Smooth muscle cell (in vitro differentiated cells): ENCODE results near the gene PPP1R16B. TPM values are rescaled to one million over a fixed set of nuclear protein-coding genes. Genes with fewer than 3 reads are reported as not detected.

Source experiments
- DNase-seq: peaks from one replicate; lab custom pipeline; 2025; ENCODE audit not compliant: unreplicated experiment; lab: John Stamatoyannopoulos, UW
- H2AFZ ChIP-seq: fragments of 200-600 bp; sonication (generic); 2 replicates; pipeline ENCODE4 v1.6.0; 2016; ENCODE audit warnings: antibody characterized with exemption, low read depth, mild to moderate bottlenecking
- H3F3A ChIP-seq: fragments of 200-600 bp; sonication (generic); 2 replicates; pipeline ENCODE4 v1.6.0; 2017; ENCODE audit warnings: antibody characterized with exemption, low read depth
- H3K27ac ChIP-seq: fragments of 200-600 bp; sonication (generic); 2 replicates; pipeline ENCODE4 v1.5.1; 2016; ENCODE audit warnings: low read depth, mild to moderate bottlenecking
- H3K27me3 ChIP-seq: fragments of 200-600 bp; sonication (generic); 2 replicates; pipeline ENCODE4 v1.6.1; 2016; ENCODE audit warnings: low read depth, mild to moderate bottlenecking
- H3K36me3 ChIP-seq: fragments of 200-600 bp; sonication (generic); 2 replicates; pipeline ENCODE4 v1.5.1; 2016; ENCODE audit warnings: low read depth
- H3K4me1 ChIP-seq: fragments of 200-600 bp; sonication (generic); 2 replicates; pipeline ENCODE4 v1.5.1; 2016; ENCODE audit warnings: low read depth
- H3K4me2 ChIP-seq: fragments of 200-600 bp; sonication (generic); 2 replicates; pipeline ENCODE4 v1.6.0; 2016; ENCODE audit warnings: mild to moderate bottlenecking
- H3K4me3 ChIP-seq: fragments of 200-600 bp; sonication (generic); 2 replicates; pipeline ENCODE4 v1.5.1; 2016; ENCODE audit warnings: mild to moderate bottlenecking
- H3K79me2 ChIP-seq: fragments of 200-600 bp; sonication (generic); 2 replicates; pipeline ENCODE4 v1.6.0; 2016; ENCODE audit warnings: low read depth, mild to moderate bottlenecking
- H3K9ac ChIP-seq: fragments of 200-600 bp; sonication (generic); 2 replicates; pipeline ENCODE4 v1.6.0; 2016; ENCODE audit warnings: low read depth
- H3K9me3 ChIP-seq: fragments of 200-600 bp; sonication (generic); replicated peaks from 2 replicates; pipeline ENCODE4 v1.5.1; 2016; ENCODE audit warnings: low read depth
- H4K20me1 ChIP-seq: fragments of 200-600 bp; sonication (generic); 2 replicates; pipeline ENCODE4 v1.6.0; 2016; ENCODE audit warnings: low read depth
- WGBS: methylation state at CpG from one replicate; pipeline ENCODE4 v1.1.7; 2016; ENCODE audit warnings: low lambda C conversion rate; 5-methylcytosine and 5-hydroxymethylcytosine counted together
- polyA plus RNA-seq: library from polyadenylated mRNA; unstranded; fragments of >200 nt; fragmentation: Nextera tagmentation; extraction: Ambion mirVana; gene quantifications from 2 replicates; pipeline ENCODE4 v1.2.1, GENCODE V29; 2016
- total RNA-seq: library from RNA; depleted of rRNA; stranded (reverse); fragments of >200 nt; gene quantifications from 2 replicates; pipeline ENCODE4 v1.2.3, GENCODE V29; 2014
- TF ChIP-seq, protein P1 (sequence below): fragments of 200-600 bp; sonication (generic); IDR thresholded peaks from 2 replicates; pipeline ENCODE4 v1.5.1; 2017; ENCODE audit warnings: borderline replicate concordance, mild to moderate bottlenecking, antibody characterized with exemption; ENCODE audit not compliant: insufficient read depth, poor library complexity, severe bottlenecking

Gene PPP1R16B
- total and polyA plus RNA-seq, 2 experiments from 2014 or later = not detected

- no peak overlapping the region for H3K9ac ChIP-seq
- H3K4me2 ChIP-seq = no peak overlapping the region
- 50% methylated on average over 6 of the region's 6 CpGs for WGBS
- no peaks in the 10 kb centered on the region for H4K20me1 ChIP-seq
- H3K9me3 ChIP-seq = no peaks in the 10 kb centered on the region
- TF ChIP-seq, protein P1, sequence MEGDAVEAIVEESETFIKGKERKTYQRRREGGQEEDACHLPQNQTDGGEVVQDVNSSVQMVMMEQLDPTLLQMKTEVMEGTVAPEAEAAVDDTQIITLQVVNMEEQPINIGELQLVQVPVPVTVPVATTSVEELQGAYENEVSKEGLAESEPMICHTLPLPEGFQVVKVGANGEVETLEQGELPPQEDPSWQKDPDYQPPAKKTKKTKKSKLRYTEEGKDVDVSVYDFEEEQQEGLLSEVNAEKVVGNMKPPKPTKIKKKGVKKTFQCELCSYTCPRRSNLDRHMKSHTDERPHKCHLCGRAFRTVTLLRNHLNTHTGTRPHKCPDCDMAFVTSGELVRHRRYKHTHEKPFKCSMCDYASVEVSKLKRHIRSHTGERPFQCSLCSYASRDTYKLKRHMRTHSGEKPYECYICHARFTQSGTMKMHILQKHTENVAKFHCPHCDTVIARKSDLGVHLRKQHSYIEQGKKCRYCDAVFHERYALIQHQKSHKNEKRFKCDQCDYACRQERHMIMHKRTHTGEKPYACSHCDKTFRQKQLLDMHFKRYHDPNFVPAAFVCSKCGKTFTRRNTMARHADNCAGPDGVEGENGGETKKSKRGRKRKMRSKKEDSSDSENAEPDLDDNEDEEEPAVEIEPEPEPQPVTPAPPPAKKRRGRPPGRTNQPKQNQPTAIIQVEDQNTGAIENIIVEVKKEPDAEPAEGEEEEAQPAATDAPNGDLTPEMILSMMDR = no peak
- H2AFZ ChIP-seq = no peak overlapping the region
- no peaks in the 10 kb centered on the region for H3K4me1 ChIP-seq
- no peaks in the 10 kb centered on the region for H3K36me3 ChIP-seq
- no peak overlapping the region for H3K4me3 ChIP-seq
- DNase-seq = no peak
- no peaks in the 10 kb centered on the region for H3K79me2 ChIP-seq
- no peak overlapping the region for H3K27ac ChIP-seq
- H3K27me3 ChIP-seq = peaks cover 41% of the 10 kb centered on the region
- no peaks in the 10 kb centered on the region for H3F3A ChIP-seq
Observed at GRCh38 chr20:38893056-38893564, 87.6 kb downstream of the PPP1R16B start.

DNA sequence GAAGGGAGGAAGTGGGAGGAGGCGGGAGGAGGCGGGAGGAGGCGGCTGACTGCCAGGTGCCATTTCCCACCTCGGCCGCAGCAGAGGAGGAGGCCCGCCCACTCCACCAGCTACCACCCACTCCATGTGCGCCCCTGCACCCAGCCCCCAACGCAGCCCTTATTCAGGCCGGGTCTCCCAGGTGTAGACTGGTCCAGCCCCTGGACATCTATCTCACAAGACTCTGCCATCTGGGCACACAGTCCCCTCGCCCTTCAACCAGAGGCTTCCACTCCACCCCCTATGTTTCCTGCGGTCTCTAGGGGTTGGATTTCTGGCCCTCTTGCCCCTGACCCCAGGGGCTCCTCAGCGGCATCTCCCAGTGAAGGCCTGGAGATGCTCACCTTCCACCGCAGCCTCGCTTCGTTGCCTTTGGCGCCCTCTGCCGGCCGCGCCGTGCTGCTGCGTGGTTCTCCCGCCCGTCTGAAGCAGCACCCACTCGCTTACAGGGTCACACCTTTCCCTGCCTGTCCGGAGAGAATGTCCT is 88.1 kb downstream of the PPP1R16B start:
- no peak overlapping the region for H3K4me2 ChIP-seq
- no peak overlapping the region for H3K4me3 ChIP-seq
- TF ChIP-seq, protein P1 = peak; percentile 94
- no peaks in the 10 kb centered on the region for H3K36me3 ChIP-seq
- no peak overlapping the region for H3K27ac ChIP-seq
- peak; percentile 15 for DNase-seq
- 17% methylated on average over 23 of the region's 25 CpGs for WGBS
- H3F3A ChIP-seq = no peaks in the 10 kb centered on the region
- peaks cover 44% of the 10 kb centered on the region for H3K27me3 ChIP-seq
- H3K9me3 ChIP-seq = no peaks in the 10 kb centered on the region
- no peaks in the 10 kb centered on the region for H4K20me1 ChIP-seq
- H3K9ac ChIP-seq = no peak overlapping the region
- H3K4me1 ChIP-seq = no peaks in the 10 kb centered on the region
- no peaks in the 10 kb centered on the region for H3K79me2 ChIP-seq
- no peak overlapping the region for H2AFZ ChIP-seq

- no peak overlapping the region for H3K4me2 ChIP-seq
- TF ChIP-seq, protein P1 = no peak
Observed at GRCh38 chr20:38894091-38894847, 88.8 kb downstream of the PPP1R16B start.

More at GRCh38 chr20:38894091-38894847, 88.8 kb downstream of the PPP1R16B start:
- no peak overlapping the region for H3K27ac ChIP-seq
- H3K36me3 ChIP-seq = no peaks in the 10 kb centered on the region
- peaks cover 44% of the 10 kb centered on the region for H3K27me3 ChIP-seq
- H4K20me1 ChIP-seq = no peaks in the 10 kb centered on the region
- no peaks in the 10 kb centered on the region for H3K9me3 ChIP-seq
- H3K4me3 ChIP-seq = no peak overlapping the region
- no peak overlapping the region for H2AFZ ChIP-seq
- H3K79me2 ChIP-seq = no peaks in the 10 kb centered on the region
- DNase-seq = no peak
- no peaks in the 10 kb centered on the region for H3K4me1 ChIP-seq
- 52% methylated on average over 19 of the region's 30 CpGs for WGBS
- no peak overlapping the region for H3K9ac ChIP-seq
- H3F3A ChIP-seq = no peaks in the 10 kb centered on the region
